HS-5 (cell line): ENCODE measurements around the gene PMP22.
"Not testable (repeated sequence)": the region's sequence is repeated elsewhere in the genome, so short reads cannot be mapped to it uniquely, and the experiment has no call there.

Experiments
- DNase-seq: peaks from one replicate; pipeline ENCODE4 v3.0.0-alpha.2; 2012; ENCODE audit warnings: low read depth

Gene PMP22

DNA sequence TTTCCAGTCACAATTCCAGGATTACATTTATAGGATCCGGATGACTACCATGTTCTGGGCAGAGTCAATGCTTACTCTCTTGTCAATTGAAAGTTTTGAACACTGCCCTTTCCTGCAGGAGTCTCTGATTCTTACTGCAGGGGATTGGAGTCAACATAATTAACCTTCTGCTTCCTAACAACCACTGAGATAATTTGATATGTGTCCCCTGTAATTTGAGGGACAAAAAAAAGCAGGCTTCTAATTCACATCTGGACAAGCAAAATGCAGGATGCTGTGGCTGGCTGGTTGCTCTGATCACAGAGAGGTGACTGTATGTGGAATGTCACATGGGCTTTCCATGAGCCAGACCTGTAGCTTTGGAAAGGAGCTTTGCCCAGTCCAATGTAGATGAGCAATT is 54.9 kb downstream of the PMP22 start:
- DNase-seq: no peak

DNA sequence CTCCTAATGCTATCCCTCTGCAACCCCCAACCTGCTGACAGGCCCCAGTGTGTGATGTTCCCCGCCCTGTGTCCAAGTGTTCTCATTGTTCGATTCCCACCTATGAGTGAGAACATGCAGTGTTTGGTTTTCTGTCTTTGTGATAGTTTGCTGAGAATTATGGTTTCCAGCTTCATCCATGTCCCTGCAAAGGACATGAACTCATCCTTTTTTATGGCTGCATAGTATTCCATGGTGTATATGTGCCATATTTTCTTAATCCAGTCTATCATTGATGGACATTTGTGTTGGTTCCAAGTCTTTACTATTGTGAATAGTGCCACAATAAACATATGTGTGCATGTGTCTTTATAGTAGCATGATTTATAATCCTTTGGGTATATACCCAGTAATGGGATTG is 62.1 kb downstream of the PMP22 start:
- DNase-seq: not testable (repeated sequence)

DNA sequence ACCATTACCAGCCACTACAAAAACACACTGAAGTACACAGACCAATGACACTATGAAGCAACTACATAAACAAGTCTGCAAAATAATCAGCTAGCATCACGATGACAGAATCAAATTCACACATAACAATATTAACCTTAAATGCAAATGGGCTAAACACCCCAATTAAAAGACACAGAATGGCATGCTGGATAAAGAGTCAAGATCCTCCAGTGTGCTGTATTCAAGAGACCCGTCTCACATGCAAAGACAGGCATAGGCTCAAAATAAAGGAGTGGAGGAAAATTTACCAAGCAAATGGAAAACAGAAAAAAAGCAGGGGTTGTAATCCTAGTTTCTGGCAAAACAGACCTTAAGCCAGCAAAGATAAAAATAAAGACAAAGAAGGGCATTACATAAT is 64.6 kb downstream of the PMP22 start:
- DNase-seq: not testable (repeated sequence)

DNA sequence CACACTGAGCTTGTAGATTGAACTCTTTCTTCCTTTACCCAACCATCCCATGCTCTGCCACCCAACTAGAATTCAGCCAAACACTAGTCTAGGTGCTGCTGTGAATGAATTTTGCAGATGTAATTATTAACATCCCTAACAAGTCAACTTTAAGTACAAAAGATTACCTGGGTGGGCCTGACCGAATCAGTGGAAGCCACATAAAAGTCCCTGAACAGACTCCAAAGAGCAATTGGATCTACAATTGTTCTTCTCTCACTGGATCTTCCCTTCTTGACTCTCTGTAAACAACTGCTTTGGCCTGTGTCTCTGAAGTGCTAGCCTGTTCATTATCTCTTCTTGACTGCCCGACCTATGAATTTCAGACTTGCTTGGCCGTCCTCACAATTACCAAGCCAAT is 67.9 kb downstream of the PMP22 start:
- DNase-seq: no peak

DNA sequence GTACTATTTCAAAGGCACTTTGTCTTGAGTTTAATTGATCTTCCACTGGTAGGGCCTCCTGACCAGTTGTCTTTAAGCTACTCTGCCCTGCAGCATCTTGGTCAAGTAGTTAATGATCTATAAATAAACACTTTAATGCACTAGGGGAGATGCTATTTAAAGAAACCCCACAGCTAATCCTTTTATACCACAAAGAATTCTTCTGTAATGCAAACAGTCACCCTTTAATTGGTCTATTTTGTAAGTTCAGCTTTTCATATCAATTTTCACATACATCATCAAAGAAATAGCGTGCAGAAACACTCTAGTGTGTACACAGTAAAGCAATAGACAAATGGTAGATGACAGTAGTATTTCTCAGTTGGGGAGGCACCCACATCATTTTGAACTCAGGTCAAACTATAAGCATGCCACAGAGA is 70.3 kb downstream of the PMP22 start:
- no peak for DNase-seq

DNA sequence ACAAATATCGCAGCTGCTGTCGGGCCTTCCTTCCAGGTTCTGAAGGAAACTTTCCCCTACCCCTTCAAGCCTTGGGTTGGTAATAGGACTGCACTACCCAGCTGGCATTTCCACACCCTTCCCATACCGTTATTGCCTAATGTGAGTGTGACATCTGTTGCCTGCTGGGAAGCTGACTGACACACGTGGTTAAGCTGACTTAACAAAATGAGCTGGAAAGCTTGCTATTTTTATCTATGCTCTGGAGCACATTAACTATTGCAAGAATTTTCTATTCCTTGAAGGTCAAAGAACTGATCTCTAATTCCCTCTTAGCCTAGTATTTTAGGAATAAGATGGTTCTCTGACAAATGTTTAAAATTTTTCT is 79.5 kb downstream of the PMP22 start:
- DNase-seq: peak; percentile 32

DNA sequence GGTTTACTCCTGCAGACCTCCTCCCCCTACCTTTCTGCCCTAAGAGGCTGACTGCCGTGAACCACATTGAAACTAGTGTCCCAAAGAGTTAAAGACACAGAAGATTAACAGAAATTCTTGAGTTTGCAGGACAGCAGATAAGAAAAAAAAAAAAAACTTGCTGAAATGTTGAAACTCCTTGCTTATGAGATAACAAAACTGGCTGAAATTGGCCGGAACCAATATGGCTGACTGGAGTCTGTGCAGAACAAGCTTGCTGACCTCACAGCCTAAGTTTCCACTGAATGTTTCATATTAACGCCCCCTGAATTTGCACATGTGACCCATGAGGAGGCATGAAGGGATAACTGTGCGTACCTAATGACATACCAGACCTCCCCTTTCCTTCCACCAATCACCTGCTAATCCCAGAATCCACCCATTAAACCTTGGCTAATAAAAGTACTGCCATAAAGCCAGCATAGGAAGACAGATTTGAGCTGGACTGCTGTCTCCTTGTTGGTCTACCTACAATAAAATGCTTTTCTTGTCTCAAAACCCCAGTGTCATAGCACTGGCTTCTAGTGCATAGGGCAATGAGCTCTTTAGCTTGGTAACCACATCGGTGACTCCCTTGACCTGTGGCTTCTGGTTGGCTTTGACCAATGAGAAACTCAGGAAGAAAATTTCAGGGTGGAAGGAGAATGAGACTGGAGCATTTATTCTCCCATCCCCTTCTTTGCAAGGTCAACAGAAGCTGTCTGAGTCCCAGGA is 80.1 kb downstream of the PMP22 start:
- no peak for DNase-seq

DNA sequence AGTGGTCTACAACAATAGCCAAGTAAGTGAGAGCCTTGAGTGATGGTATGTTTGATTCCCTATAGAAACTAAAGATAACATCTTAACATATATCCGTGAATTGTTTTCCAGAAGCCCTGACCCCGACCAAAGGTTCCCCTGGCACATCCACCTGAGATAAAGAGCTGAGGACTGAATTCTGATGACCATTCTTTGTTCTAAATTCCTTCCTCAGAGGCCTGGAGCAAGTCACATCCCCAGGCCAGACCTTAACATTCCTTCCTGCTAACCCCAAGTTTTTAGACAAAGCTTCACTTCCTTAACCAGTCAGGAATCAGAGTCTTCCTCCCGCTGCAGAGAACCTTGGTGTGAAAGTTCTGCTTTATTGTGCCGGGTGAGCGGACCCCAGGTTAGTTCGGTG is 83.3 kb downstream of the PMP22 start:
- no peak for DNase-seq

DNA sequence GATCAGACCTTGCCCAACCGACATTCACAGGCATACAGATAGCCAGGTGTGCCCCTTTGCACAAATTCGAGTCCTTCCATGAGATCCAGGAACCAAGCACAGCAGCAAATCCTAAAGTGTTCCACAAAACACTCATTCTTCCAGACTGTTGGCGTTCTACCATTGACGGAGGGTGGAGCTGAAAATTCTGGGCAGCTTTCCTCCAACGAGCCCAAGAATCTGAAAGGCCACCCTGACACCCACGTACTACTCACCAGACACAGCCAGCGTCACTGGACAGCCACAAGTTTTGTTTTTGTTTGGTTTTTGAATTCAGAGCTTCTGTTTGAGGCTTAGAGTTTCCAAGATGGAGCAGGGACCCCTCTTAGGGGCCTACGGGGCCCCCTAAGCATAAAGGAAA is 83.8 kb downstream of the PMP22 start:
- no peak for DNase-seq

DNA sequence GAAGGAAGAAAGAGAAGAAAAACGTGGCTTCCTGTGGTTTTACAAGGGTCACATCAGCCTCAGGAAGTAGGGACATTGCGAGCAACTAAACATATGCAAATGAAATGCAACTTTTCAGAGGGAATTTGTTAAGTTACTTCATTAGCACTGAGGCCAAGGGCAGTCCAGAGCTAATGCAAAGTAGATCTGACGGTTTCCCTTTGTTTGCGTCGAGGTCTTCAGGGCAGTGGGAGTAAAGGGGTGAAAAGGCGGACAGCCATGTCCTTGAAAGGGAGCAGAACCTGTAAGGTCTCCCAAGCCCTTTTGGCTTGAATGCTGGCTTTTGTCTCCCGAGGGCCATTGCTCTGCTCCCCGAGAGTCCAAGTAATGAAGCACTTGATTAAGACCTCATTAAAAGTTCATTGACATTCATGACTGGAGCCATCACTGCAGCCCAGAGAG is 85.0 kb downstream of the PMP22 start:
- no peak for DNase-seq
